GM21723 (cell line): ENCODE results near the gene ATG7.
"Not testable (repeated sequence)": the region's sequence is repeated elsewhere in the genome, so short reads cannot be mapped to it uniquely, and the experiment has no call there.

ENCODE experiments used
- ATAC-seq: cut with Tn5 transposase; IDR thresholded peaks from one replicate; pipeline ENCODE4 v1.9.1; 2021; ENCODE audit warnings: mild to moderate bottlenecking, moderate library complexity; ENCODE audit not compliant: unreplicated experiment

The ATG7 gene

GRCh38 chr3:11494131-11494916 lies 222.1 kb downstream of the ATG7 start:
- no peak for ATAC-seq

GRCh38 chr3:11495948-11496557 lies 223.9 kb downstream of the ATG7 start:
- ATAC-seq: no peak

GRCh38 chr3:11498177-11498576 lies 226.0 kb downstream of the ATG7 start:
- ATAC-seq: no peak

- no peak for ATAC-seq
Observed at GRCh38 chr3:11498646-11499045, 226.4 kb downstream of the ATG7 start.

GRCh38 chr3:11499144-11499543 lies 226.9 kb downstream of the ATG7 start:
- ATAC-seq: no peak

- ATAC-seq: not testable (repeated sequence)
Observed at GRCh38 chr3:11502413-11502812, 230.2 kb downstream of the ATG7 start.

GRCh38 chr3:11507719-11508118 lies 235.5 kb downstream of the ATG7 start:
- ATAC-seq: no peak

- no peak for ATAC-seq
Observed at GRCh38 chr3:11508346-11509172, 236.4 kb downstream of the ATG7 start.

GRCh38 chr3:11509173-11510000 lies 237.2 kb downstream of the ATG7 start:
- ATAC-seq: no peak

GRCh38 chr3:11510001-11510340 lies 237.8 kb downstream of the ATG7 start:
- ATAC-seq: no peak

GRCh38 chr3:11510356-11510755 lies 238.2 kb downstream of the ATG7 start:
- no peak for ATAC-seq

- ATAC-seq: not testable (repeated sequence)
Observed at GRCh38 chr3:11511606-11512005, 239.4 kb downstream of the ATG7 start.

- ATAC-seq: not testable (repeated sequence)
Observed at GRCh38 chr3:11513125-11513816, 241.1 kb downstream of the ATG7 start.

GRCh38 chr3:11513817-11514135 lies 241.6 kb downstream of the ATG7 start:
- ATAC-seq: no peak

GRCh38 chr3:11514191-11514821 lies 242.1 kb downstream of the ATG7 start:
- ATAC-seq: no peak

GRCh38 chr3:11517601-11518000 lies 245.4 kb downstream of the ATG7 start:
- no peak for ATAC-seq

- no peak for ATAC-seq
Observed at GRCh38 chr3:11521167-11521566, 249.0 kb downstream of the ATG7 start.

GRCh38 chr3:11522398-11522715 lies 250.2 kb downstream of the ATG7 start:
- no peak for ATAC-seq

GRCh38 chr3:11522953-11523571 lies 250.9 kb downstream of the ATG7 start:
- ATAC-seq: no peak
